RWPE1 (cell line): ENCODE results near the gene LRGUK.

ENCODE experiments used
- CTCF ChIA-PET: fragments of 350-600 bp; sonication (Branson Sonifier 250); formaldehyde crosslinking; extraction: SDS; loops from one replicate; lab custom pipeline; 2021; lab: Yijun Ruan, JAX
- POLR2A ChIA-PET: fragments of 400-600 bp; formaldehyde crosslinking; extraction: SDS; loops from one replicate; lab custom pipeline; 2020; ENCODE audit warnings: antibody characterized with exemption; ENCODE audit not compliant: low non-redundant PET; lab: Yijun Ruan, JAX
- DNase-seq: peaks from one replicate; pipeline ENCODE4 v3.0.0; 2012; ENCODE audit warnings: low spot score
- H3K27ac ChIP-seq: fragments of 450-650 bp; 2 replicates; pipeline ENCODE4 v1.5.1; 2017
- TF ChIP-seq, protein P1 (sequence below): fragments of 450-650 bp; conservative IDR thresholded peaks from 2 replicates; pipeline ENCODE4 v1.5.1; 2017; ENCODE audit warnings: low read depth, mild to moderate bottlenecking

Gene LRGUK

DNA sequence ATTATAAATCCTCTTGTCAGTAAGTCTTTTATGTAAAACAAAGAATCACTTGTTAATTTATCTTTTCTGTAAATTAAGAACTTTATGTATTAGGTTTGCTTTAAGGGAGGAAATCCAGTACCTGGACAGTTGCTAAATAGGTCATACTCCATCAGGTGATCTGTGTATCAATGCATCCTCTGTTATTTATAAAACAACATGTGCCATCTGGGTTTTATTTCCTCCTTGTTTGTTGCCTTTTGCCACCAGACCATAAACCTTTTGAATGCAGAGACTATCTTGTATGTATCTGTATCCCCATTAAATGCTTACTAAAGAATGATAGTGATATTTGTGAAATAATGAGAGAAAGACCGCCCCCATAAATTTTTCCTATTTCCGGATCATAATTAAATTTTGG, 119.6 kb downstream of the LRGUK start:
- no peak overlapping the region for H3K27ac ChIP-seq
- POLR2A ChIA-PET, result no interaction called here
- TF ChIP-seq, protein P1, sequence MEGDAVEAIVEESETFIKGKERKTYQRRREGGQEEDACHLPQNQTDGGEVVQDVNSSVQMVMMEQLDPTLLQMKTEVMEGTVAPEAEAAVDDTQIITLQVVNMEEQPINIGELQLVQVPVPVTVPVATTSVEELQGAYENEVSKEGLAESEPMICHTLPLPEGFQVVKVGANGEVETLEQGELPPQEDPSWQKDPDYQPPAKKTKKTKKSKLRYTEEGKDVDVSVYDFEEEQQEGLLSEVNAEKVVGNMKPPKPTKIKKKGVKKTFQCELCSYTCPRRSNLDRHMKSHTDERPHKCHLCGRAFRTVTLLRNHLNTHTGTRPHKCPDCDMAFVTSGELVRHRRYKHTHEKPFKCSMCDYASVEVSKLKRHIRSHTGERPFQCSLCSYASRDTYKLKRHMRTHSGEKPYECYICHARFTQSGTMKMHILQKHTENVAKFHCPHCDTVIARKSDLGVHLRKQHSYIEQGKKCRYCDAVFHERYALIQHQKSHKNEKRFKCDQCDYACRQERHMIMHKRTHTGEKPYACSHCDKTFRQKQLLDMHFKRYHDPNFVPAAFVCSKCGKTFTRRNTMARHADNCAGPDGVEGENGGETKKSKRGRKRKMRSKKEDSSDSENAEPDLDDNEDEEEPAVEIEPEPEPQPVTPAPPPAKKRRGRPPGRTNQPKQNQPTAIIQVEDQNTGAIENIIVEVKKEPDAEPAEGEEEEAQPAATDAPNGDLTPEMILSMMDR, result no peak
- CTCF ChIA-PET, result no interaction called here
- DNase-seq, result no peak

- TF ChIP-seq, protein P1, result no peak
- ChIA-PET POLR2A (no interaction called here), CTCF (no interaction called here)
- no peak overlapping the region for H3K27ac ChIP-seq
- DNase-seq, result no peak
Observed at GRCh38 chr7:134248196-134248595, 121.1 kb downstream of the LRGUK start.

DNA sequence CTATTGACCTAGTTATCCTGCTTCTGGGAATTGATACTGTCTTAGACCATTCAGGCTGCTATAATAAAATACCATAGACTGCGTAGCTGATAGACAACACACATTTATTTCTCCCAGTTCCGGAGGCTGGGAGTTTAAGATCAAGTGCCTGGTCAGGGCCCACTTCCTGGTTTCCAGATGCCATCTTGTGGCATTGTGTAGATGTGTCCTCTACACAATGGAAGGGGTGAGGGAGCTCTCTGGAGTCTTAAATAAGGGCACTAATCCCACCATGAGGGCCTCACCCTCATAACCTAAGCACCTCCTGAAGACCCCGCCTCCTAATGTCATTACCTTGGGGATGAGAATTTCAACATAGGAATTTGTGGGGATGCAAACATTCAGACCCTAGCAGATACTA, 127.2 kb downstream of the LRGUK start:
- TF ChIP-seq, protein P1, result no peak
- no peak for DNase-seq
- CTCF ChIA-PET, result interaction anchor here (0.6 to 0.8 kb wide), 2 partner anchors 449 to 1667 kb away, joined by 3 read pairs; no protein-coding TSS in a partner anchor

DNA sequence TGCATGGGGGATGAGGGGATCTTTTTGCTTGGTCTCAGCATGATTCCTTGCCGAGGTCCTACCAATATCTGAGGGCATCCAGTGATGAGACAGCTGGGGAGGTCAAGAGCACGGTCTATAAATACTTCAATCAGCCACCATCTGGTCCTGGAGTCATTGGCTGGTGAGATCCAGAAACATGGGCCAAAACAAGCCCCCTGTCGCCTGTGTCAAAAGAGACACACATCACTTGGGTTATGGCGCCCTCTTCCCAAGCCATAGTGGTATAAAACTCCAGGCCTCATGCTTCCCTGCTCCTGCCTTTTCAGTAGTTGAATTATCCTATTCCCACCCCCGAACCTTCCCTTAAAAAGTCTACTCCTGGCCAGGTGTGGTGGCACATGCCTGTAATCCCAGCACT, 128.7 kb downstream of the LRGUK start:
- POLR2A ChIA-PET, result no interaction called here
- TF ChIP-seq, protein P1, result no peak
- no peak overlapping the region for H3K27ac ChIP-seq
- CTCF ChIA-PET, result interaction anchor here (0.6 kb wide), 2 partner anchors 994 to 1515 kb away, joined by 3 to 7 read pairs; no protein-coding TSS in a partner anchor
- DNase-seq, result no peak

More for the DNA sequence above, 127.2 kb downstream of the LRGUK start:
- POLR2A ChIA-PET, result no interaction called here
- no peak overlapping the region for H3K27ac ChIP-seq

DNA sequence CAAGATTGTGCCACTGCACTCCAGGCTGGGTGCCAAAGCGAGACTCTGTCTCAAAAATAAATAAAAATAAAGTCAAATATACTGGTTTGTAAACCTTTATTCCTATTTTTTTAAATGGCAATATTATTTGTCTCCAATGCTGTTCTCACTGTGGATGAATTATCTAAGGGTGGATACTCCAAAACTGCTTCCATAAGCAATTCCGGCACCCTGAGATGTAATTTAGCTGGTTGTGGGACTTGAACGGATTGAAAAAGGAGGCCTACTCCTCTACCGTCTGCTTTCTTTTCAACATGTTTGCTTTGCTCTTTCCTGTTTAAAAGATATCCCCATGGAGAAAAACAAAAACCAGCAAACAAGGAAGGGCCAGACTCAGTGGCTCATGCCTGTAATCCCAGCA, 135.2 kb downstream of the LRGUK start:
- ChIA-PET POLR2A (no interaction called here), CTCF (no interaction called here)
- no peak overlapping the region for H3K27ac ChIP-seq
- TF ChIP-seq, protein P1, result no peak
- DNase-seq, result no peak

- TF ChIP-seq, protein P1, result no peak
- no peak overlapping the region for H3K27ac ChIP-seq
- no peak for DNase-seq
- POLR2A ChIA-PET, result no interaction called here
- CTCF ChIA-PET, result no interaction called here
Observed at GRCh38 chr7:134276951-134277350, 149.8 kb downstream of the LRGUK start.
